Left lobe of liver (tissue), 2 donors: ENCODE measurements around the gene SYNJ2. TPM values are rescaled to one million over a fixed set of nuclear protein-coding genes. Genes with fewer than 3 reads are reported as not detected.

ENCODE experiments used
- ATAC-seq: fragments of 200-7000 bp; cut with Tn5 transposase; one replicate; pipeline ENCODE4 v1.9.1; 2020; ENCODE audit warnings: mild to moderate bottlenecking, moderate library complexity
- DNase-seq: peaks from one replicate; pipeline ENCODE4 v3.0.0-alpha.2; 2020; ENCODE audit warnings: low spot score
- total RNA-seq: library from RNA; stranded (reverse); gene quantifications from one replicate; pipeline ENCODE4 v1.2.1, GENCODE V29; 2021
- donor health status: DM: no; HTN: no; CAD: no; lungs with moderate emphysema.
- donor health status: DM: no; HTN: yes; CAD: no.

Gene SYNJ2
- total RNA-seq, 1 donor from 2014 or later = 5.5 TPM

GRCh38 chr6:158010591-158011477, 29.2 kb downstream of the SYNJ2 start:
- ATAC-seq = no peak
- no peak for DNase-seq

- DNase-seq (no peak), ATAC-seq (no peak)
Measured at GRCh38 chr6:158011478-158011920, 29.8 kb downstream of the SYNJ2 start.

- DNase-seq = no peak
- no peak for ATAC-seq
Measured at GRCh38 chr6:158011980-158012566, 30.4 kb downstream of the SYNJ2 start.

- ATAC-seq (no peak), DNase-seq (no peak)
Measured at GRCh38 chr6:158013904-158014504, 32.3 kb downstream of the SYNJ2 start.

- no peak for DNase-seq
- no peak for ATAC-seq
Measured at GRCh38 chr6:158014505-158015187, 33.0 kb downstream of the SYNJ2 start.

GRCh38 chr6:158015188-158015506, 33.5 kb downstream of the SYNJ2 start:
- no peak for ATAC-seq
- no peak for DNase-seq

GRCh38 chr6:158016571-158017383, 35.1 kb downstream of the SYNJ2 start:
- DNase-seq = no peak

GRCh38 chr6:158017621-158018040, 36.0 kb downstream of the SYNJ2 start:
- no peak for DNase-seq

More at GRCh38 chr6:158016571-158017383, 35.1 kb downstream of the SYNJ2 start:
- ATAC-seq = no peak

GRCh38 chr6:158018041-158018771, 36.5 kb downstream of the SYNJ2 start:
- DNase-seq (no peak), ATAC-seq (no peak)

More at GRCh38 chr6:158017621-158018040, 36.0 kb downstream of the SYNJ2 start:
- no peak for ATAC-seq

- no peak for DNase-seq
Measured at GRCh38 chr6:158018851-158019361, 37.2 kb downstream of the SYNJ2 start.

GRCh38 chr6:158019416-158019815, 37.8 kb downstream of the SYNJ2 start:
- ATAC-seq = no peak
- DNase-seq = no peak

More at GRCh38 chr6:158018851-158019361, 37.2 kb downstream of the SYNJ2 start:
- ATAC-seq = no peak

GRCh38 chr6:158020272-158020711, 38.6 kb downstream of the SYNJ2 start:
- no peak for DNase-seq
- no peak for ATAC-seq

- no peak for DNase-seq
- ATAC-seq = no peak
Measured at GRCh38 chr6:158020811-158021210, 39.1 kb downstream of the SYNJ2 start.

- DNase-seq = no peak
- no peak for ATAC-seq
Measured at GRCh38 chr6:158021376-158021775, 39.7 kb downstream of the SYNJ2 start.

- ATAC-seq = no peak
- DNase-seq = no peak
Measured at GRCh38 chr6:158021814-158022748, 40.4 kb downstream of the SYNJ2 start.

GRCh38 chr6:158022749-158023596, 41.3 kb downstream of the SYNJ2 start:
- DNase-seq (no peak), ATAC-seq (no peak)

- DNase-seq (no peak), ATAC-seq (no peak)
Measured at GRCh38 chr6:158023597-158023939, 41.9 kb downstream of the SYNJ2 start.
